RPMI8226 (cell line): ENCODE results near the gene UBQLN1.
A peak's percentile ranks its signal among the peaks of the same experiment; 100 is the strongest.
"Not testable (repeated sequence)": the region's sequence is repeated elsewhere in the genome, so short reads cannot be mapped to it uniquely, and the experiment has no call there.

Experiments used
- DNase-seq: peaks from one replicate; pipeline ENCODE4 v3.0.0-alpha.2; 2015

UBQLN1 gene

DNA sequence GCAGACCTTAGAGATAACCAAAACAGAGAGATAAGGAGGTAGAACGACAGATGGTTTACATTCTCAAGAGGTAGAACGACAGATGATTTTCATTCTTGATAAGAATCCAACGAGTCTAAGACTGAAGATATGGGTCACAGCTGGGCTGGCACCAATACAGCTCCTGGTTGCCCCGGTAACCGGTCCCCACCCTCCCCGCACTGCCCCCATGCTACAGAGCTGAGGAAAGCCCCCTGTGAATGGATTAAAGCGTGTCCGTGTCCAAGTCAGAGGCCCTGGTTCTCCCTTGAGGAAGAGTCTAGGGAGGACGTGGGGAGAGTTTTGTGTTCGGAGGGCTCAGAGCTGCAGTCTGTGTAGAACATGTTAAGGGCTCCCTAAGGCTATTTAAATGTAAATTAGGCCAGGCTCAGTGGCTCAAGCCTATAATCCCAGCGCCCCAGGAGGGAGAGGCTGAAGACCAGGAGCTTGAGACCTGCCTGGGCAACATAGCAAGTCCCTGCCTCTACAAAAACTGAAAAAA lies 76.8 kb downstream of the UBQLN1 start:
- no peak for DNase-seq

- no peak for DNase-seq
Measured at GRCh38 chr9:83629433-83630104, 78.2 kb downstream of the UBQLN1 start.

- DNase-seq, result no peak
Measured at GRCh38 chr9:83628540-83628939, 79.2 kb downstream of the UBQLN1 start.

DNA sequence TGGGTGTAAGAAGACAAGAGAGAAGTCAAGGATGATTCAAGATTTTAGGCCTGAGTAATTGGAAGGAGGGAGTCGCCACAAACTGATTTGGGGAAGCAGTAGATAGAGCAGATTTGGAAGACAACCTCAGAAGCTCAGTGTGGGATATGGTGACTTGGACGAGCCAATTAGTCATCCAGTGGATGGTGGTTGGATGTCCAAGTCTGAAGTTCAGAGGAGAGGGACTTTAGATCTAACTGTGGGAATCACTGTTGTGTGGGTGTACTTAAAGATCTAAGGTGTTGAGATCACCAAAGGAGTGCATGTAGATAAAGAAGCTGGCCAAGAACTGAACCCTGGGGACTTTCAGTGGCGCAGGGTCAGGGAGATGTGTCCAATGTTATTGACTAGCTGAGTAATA lies 82.6 kb downstream of the UBQLN1 start:
- DNase-seq, result no peak

DNA sequence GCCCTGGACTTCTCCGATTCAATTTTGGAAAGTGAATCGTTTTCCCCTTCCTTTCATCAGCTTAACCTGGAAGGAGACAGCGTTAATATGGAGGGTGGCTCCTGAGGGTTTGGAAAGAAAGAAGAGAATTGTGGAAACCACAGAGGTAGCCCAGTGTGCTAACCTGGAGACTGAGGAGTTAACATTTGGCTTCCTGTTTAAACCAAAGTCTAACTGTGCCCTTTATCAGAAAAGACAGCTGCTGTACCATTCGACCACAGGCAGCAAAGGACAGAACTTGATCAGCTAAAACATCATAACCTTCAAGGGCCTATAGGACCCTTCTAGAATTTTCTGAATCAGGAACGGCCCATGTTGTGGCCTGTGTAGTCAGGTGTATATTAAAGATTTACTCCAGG lies 84.1 kb downstream of the UBQLN1 start:
- no peak for DNase-seq

GRCh38 chr9:83622939-83623678 lies 84.6 kb downstream of the UBQLN1 start, which contains the start of gene IDNK:
Gene IDNK, plus strand, starts transcription at chr9:83623143. Its CDS starts 29 bp downstream, at chr9:83623172.
- DNase-seq, result peak; percentile 55

DNA sequence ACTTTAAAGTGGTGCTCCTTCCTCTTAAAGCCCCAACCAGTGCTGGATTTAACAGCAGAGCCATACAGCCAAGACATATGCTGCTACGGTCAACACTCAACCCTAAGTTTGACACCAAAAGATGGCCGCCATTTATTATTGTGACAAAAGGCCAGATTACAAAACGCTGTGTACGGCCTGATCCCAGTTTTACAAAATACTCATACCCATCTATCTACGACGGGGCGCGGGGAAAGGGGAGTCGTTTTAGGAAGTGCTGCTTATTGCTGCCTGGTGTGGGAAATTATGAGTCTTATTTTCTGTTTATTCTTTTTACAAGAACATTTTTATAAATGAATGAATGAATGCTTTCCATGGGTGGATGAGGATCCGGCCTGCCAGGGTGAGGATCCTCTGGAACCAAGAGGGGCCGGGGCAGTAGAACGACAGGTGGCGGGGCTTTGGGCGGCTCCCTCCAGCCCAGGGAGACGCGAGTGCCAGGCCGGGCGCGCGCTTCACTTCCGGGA lies 85.3 kb downstream of the UBQLN1 start:
- DNase-seq, result peak; percentile 53

DNA sequence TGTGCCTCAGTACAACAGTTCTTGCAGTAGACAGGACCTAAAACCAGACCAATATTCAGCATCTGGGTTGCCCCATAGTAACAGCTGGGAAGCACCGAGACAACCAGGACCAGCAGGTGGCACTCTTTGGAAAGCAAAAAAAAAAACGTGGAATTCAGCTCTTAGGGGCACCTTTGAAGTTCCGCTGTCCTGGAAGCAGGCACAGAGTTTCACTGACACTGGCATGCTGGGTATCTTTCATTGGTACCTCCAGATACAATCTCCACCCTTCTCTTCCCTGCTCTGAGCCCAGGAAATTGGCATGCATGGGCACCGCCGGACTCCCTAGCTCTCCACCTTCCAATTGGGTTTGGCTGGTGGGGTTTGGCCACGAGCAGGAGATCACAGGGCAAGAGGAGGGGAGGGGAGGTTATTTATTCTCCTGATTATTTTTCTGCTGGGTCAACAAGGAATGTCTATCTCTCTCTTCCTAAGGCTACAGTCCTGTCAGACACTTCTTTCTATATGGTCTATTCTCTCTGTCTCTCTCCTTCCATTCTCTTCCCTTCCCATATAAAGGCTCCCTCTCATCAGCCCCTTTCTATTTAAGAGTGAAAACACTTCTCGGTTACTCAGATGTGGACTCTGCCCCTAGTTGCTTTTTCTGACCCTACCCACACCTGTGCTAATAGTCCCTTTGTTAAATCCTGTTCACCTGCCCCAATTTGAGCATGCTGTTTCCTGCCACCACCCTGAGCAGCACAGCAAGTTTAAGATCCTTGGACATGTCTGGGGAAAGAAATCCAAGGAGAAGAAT lies 86.7 kb downstream of the UBQLN1 start:
- DNase-seq, result peak; percentile 32

DNA sequence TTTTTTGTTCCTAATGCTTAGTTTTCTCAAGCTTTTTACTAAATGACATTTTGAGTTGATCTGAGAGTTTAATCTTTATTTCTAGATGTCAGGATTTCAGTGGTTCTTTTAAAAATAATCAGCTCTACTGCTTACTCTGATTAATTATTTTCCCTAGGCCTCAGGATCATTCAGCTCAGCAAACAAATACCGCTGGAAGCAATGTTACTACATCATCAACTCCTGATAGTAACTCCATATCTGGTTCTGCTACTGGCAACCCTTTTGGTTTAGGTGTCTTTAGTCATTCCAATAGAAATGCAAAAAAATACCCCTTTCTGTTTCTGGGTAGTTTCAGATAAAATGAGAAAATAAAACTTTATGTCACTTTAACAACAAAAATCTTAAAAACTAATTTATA lies 90.5 kb downstream of the UBQLN1 start:
- no peak for DNase-seq

DNA sequence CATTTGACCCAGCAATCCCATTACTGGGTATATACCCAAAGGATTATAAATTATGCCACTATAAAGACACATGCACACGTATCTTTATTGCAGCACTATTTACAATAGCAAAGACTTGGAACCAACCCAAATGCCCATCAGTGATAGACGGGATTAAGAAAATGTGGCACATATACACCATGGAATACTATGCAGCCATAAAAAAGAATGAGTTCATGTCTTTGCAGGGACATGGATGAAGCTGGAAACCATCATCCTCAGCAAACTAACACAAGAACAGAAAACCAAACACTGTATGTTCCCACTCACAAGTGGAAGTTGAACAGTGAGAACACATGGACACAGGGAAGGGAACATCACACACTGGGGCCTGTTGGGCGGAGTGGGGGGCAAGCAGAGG lies 94.5 kb downstream of the UBQLN1 start:
- not testable (repeated sequence) for DNase-seq
